Measurements from ENCODE around the gene PKP4.

PKP4 gene

DNA sequence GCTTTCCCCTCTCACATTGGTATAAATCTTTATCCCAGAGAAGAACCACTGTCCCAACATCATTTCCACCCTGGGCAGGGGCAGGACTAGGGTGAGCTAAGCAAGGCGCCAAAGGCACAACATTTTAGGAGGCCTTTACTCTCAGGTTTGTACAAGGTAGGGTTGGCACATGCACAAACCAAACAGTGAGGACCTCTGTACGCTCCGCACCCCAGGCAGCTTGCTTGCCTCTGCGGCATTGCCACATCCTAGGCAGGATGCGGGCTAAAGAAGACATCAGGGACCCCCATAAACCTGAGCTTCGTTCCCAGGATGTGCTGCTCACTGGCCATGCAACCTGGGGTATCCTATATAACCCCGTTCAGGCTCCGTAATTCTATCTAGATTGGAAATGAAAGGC lies 210.2 kb downstream of the PKP4 start:
- no peak for TF ChIP-seq ZFX (IDR thresholded peaks at IDR 0.05)
- no peak for TF ChIP-seq CTCF (conservative IDR thresholded peaks at IDR 0.05)
- H3K27ac ChIP-seq, result no peak overlapping the region

GRCh38 chr2:158667586-158667985 lies 210.8 kb downstream of the PKP4 start:
- TF ChIP-seq ZFX (IDR thresholded peaks at IDR 0.05) (no peak), CTCF (conservative IDR thresholded peaks at IDR 0.05) (no peak)
- H3K27ac ChIP-seq, result no peak overlapping the region

GRCh38 chr2:158668001-158668765 lies 211.4 kb downstream of the PKP4 start:
- no peak for TF ChIP-seq ZFX (IDR thresholded peaks at IDR 0.05)
- TF ChIP-seq CTCF (conservative IDR thresholded peaks at IDR 0.05), result no peak
- no peak overlapping the region for H3K27ac ChIP-seq

DNA sequence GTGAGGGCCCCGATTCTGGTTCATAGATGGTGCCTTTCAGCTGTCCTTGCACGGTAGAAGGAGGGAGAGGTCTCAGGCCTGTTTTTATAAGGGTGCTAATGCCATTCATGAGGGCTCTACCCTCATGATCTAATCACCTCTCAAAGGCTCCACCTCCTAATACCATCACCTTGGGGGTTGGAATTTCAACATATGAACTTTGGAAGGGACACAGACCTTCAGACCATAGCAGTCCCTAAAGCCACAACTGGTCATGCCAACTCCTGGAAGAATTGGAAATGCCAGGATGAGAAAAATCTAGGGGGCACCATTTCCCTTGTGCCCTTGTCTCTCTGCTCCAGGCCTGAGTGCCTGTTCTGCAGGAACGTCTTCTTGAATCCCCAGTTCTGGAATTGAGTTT lies 213.5 kb downstream of the PKP4 start:
- no peak overlapping the region for H3K27ac ChIP-seq
- TF ChIP-seq CTCF (conservative IDR thresholded peaks at IDR 0.05), result no peak
- TF ChIP-seq ZFX (IDR thresholded peaks at IDR 0.05), result no peak

DNA sequence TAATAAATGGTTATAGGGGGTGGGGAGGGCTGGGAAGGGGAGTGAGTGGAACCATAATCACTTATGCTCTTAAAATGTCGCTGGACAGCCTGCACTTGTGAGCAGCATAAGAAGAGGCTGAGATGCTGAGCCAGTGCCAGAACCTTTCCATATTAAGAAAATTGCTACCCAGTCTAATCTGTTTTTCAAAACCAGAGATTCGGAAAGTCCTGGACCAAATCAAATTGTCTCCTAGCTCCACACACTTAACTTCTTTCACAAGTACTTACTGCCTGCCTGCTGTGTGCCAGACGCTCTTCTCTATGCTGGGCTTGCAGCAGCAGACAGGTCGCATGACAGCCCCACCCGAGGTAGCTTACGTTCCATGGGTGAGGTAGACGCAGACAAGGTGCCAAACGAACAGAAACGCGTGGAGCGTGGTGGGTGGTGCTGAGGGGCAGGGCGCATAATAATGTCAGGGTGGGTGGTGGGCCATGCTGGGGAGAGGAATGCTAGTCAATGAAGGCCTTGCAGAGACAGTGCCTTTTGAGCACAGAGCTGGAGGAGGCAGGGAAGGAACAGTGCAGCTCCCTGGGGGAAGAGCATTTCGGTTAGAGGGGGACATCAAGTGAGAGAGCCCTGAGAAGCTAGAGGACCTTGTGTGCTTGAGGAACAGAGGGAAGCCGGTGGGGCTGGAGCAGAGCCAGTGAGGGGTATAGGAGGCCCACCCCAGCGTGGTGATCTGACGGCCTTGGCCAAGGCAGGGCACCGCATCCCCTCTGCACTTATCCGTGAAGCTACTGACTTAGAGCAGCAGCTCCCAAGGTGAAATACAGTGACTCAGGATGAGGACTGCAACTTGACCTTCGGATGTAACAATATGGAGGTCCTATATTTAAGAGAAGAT lies 214.9 kb downstream of the PKP4 start:
- TF ChIP-seq CTCF (conservative IDR thresholded peaks at IDR 0.05), result no peak
- TF ChIP-seq ZFX (IDR thresholded peaks at IDR 0.05), result no peak
- no peak overlapping the region for H3K27ac ChIP-seq

GRCh38 chr2:158676295-158676694 lies 219.5 kb downstream of the PKP4 start:
- no peak for TF ChIP-seq ZFX (IDR thresholded peaks at IDR 0.05)
- no peak for TF ChIP-seq CTCF (conservative IDR thresholded peaks at IDR 0.05)
- H3K27ac ChIP-seq, result no peak overlapping the region

GRCh38 chr2:158676696-158677095 lies 219.9 kb downstream of the PKP4 start:
- no peak for TF ChIP-seq CTCF (conservative IDR thresholded peaks at IDR 0.05)
- TF ChIP-seq ZFX (IDR thresholded peaks at IDR 0.05), result no peak
- H3K27ac ChIP-seq, result no peak overlapping the region
